Keratinocyte (primary cell): ENCODE data around the gene TACC2.

ENCODE experiments used
- EZH2 ChIP-seq: IDR thresholded peaks from one replicate; pipeline ENCODE4 v1.6.1; 2012; ENCODE audit warnings: inconsistent platforms, mild to moderate bottlenecking, low read length, moderate library complexity
- TF ChIP-seq, protein P1 (sequence below), 3 experiments: IDR thresholded peaks in 1 of 3; conservative IDR thresholded peaks in 1 of 3; optimal IDR thresholded peaks in 1 of 3; 2 replicates in 2 of 3; 3 replicates in 1 of 3; pipeline versions ENCODE3 to v1.5.1; 2011; ENCODE audit warnings: low read length in 3 of 3, mild to moderate bottlenecking in 3 of 3, moderate library complexity in 2 of 3, control low read depth in 1 of 3, inconsistent platforms in 1 of 3; ENCODE audit not compliant: insufficient read depth in 2 of 3; ENCODE audit errors: extremely low read depth in 1 of 3

DNA sequence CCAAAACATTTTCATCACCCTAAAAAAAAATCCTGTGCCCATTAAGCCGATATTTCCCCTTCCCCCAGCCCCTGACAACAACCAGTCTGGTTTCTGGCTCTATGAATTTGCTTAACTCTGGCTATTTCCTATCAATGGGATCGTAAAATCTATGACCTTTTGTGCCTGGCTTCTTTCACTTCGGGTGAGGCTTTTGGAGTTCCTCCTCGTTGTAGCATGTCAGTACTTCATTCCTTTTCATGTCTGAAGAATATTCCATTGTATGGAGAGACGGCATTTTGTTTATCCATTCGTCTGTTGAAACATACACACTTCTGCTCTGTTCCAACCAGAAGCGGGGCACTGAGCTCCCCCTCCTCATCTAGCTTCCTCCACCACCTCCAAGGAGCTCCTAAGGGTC, 29.5 kb downstream of the TACC2 start:
- TF ChIP-seq, protein P1, sequence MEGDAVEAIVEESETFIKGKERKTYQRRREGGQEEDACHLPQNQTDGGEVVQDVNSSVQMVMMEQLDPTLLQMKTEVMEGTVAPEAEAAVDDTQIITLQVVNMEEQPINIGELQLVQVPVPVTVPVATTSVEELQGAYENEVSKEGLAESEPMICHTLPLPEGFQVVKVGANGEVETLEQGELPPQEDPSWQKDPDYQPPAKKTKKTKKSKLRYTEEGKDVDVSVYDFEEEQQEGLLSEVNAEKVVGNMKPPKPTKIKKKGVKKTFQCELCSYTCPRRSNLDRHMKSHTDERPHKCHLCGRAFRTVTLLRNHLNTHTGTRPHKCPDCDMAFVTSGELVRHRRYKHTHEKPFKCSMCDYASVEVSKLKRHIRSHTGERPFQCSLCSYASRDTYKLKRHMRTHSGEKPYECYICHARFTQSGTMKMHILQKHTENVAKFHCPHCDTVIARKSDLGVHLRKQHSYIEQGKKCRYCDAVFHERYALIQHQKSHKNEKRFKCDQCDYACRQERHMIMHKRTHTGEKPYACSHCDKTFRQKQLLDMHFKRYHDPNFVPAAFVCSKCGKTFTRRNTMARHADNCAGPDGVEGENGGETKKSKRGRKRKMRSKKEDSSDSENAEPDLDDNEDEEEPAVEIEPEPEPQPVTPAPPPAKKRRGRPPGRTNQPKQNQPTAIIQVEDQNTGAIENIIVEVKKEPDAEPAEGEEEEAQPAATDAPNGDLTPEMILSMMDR (optimal IDR thresholded peaks at IDR 0.05 in 1 of 3, IDR thresholded peaks at IDR 0.05 in 1 of 3, conservative IDR thresholded peaks at IDR 0.05 in 1 of 3; ENCODE audit: extremely low read depth in 1 of 3, insufficient read depth in 2 of 3, low read length in 3 of 3) = no peak
- no peak for TF ChIP-seq EZH2
